Activated CD8-positive, alpha-beta memory T cell treated with anti-CD3 and anti-CD28 coated beads for 24 hours (primary cell): Measurements from ENCODE around the gene ADAP1.
"Not testable (repeated sequence)": the region's sequence is repeated elsewhere in the genome, so short reads cannot be mapped to it uniquely, and the experiment has no call there.

Experiments
- DNase-seq: peaks from one replicate; pipeline ENCODE4 v3.0.0-alpha.2; 2020

ADAP1 gene

GRCh38 chr7:974172-974571 is 19.7 kb upstream of the ADAP1 start:
- no peak for DNase-seq

- DNase-seq: no peak
These were observed 18.8 kb upstream of the ADAP1 start for GRCh38 chr7:973312-973711.

DNA sequence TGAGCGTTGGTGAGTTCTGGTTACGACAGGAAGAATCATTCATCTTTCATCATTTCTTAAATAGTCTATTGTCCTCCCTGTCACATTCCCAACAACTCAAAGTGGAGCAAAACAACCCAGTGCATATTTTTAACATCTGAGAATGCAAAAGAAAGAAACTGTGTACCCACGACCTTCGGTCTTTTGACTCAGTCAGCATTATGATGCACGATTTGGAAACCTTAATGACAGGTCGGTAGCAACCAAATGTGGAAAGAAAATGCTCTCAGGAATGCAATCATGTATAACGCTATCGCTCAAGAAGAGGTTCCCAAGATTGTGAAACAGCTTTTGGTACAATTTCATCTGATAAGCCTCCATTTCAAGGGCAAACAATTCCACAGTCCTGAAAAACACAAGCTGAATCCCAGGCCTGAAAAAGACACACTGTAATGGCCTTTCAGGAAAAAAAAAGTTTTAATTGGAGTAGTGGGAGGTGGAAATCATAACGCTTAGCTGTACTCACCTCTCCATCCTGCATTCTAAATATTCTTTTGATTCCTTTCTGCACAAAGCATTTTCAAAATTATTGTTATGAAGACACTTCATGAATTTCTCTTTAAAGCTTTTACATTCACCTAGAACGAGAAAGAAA is 18.3 kb upstream of the ADAP1 start:
- DNase-seq: no peak

DNA sequence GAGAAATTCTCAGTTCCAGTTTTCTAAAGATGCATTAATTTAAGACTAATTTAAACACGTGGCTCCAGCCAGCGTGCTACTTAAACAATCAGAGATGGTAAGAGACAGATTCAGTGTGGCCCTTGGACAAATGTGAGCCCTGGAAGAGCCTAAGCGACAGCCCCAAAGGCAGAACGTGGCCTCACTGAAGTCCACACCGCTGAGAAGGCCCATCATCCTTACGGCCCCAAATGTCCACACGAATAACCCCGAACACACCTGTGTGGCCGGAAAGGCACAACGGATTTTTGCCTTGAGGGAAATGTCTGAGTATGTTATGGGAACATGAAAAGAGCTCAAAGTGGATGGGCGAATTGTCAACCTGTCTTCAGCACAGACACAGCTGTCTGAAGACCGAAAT is 17.6 kb upstream of the ADAP1 start:
- DNase-seq: no peak

GRCh38 chr7:970744-971143 is 16.3 kb upstream of the ADAP1 start:
- DNase-seq: no peak

DNA sequence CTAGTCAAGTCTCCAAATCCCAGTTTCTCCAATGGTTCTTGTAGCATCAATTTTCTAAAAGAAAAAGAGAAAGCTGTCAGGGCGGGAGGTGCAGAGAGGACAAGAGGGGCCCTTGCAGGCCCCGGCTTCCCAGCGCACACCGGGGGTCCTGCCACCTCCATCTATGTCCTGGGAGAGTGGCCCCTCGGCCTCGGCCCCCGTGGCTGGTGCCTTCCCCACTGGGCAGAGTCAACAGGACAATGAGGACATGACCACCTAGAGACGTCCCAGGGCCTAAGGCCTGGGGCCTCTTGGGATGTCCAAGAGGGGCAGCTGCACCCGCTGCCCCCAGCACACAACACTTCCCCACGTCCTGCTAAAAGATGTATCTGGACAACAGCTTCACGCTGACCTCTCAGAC is 14.9 kb upstream of the ADAP1 start:
- DNase-seq: no peak

- DNase-seq: no peak
These were observed 14.0 kb upstream of the ADAP1 start for GRCh38 chr7:968205-969105.

DNA sequence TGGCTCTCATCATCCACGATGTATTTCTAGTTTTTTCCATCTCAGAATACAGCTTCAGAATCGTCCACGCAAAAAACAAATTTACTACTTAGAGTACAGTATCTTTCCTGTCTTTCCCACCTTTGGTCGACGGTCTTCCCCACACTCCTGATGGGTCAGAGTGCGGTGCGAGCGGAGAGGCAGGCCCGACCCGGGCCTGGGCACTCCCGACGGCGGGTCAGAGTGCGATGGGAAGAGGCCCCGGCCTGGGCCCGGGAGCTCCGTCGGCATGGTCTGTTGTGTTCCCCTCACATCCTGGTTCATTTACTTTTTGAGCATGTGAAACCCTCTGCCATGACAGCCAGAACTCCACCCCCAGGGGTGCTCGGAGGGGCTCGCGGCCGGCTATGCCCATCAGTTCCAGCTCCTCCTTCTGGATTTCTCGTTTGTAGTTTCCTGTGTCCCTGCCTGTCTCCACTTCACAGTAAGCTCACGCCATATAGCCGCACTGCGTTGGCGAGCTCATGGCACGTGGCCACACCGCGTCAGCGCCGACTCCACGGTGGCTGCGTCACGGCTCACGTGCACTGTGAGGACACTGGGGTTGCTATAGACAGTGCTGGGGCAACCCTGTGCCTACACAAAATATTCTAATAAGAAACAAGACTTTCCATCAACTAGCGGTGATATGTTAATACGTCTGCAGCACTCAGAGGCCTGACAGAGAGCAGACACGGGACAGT is 13.0 kb upstream of the ADAP1 start:
- no peak for DNase-seq

GRCh38 chr7:966291-967069 is 12.0 kb upstream of the ADAP1 start:
- no peak for DNase-seq

DNA sequence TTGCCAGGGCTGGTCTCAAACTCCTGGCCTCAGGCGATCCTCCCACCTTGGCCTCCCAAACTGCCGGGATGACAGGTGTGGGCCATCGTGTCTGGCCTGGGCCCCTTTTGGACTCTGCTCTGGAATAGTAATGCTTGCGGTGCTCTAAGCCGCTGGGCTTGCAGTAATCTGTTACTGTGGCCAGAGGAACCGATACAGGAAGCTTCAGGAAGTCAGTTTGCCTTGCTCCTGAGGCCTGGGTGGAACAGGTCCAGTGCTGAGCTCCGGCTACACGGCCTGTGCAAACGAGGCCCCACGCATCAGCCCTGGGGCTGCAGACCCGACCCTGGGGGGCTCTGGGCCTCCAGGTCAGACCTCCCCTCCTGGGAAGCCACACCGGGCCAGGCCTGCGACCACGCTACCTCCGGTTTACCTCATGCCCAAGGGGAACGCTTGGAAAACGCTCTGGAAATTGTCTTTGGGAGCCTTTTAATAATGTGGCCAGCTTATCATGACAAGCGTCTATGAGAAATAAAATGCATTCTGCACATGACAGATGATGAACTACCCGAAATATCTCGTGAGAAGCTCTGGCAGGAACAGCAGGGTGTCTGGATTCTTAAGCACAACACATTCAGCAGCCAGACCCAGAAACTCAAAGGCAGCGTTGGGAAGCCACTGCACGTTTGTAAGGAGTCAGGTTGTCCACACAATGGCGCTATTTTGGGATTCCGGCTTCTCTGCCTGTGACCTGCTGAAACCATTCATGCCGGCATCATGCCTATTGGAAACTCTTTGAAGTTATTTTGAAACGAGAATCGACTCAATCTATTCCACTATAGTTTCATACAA is 10.1 kb upstream of the ADAP1 start:
- DNase-seq: no peak

- DNase-seq: no peak
These were observed 9.0 kb upstream of the ADAP1 start for GRCh38 chr7:963236-964078.

GRCh38 chr7:962401-963081 is 8.1 kb upstream of the ADAP1 start:
- no peak for DNase-seq

GRCh38 chr7:961546-962400 is 7.3 kb upstream of the ADAP1 start:
- DNase-seq: no peak

GRCh38 chr7:960972-961371 is 6.5 kb upstream of the ADAP1 start:
- not testable (repeated sequence) for DNase-seq

DNA sequence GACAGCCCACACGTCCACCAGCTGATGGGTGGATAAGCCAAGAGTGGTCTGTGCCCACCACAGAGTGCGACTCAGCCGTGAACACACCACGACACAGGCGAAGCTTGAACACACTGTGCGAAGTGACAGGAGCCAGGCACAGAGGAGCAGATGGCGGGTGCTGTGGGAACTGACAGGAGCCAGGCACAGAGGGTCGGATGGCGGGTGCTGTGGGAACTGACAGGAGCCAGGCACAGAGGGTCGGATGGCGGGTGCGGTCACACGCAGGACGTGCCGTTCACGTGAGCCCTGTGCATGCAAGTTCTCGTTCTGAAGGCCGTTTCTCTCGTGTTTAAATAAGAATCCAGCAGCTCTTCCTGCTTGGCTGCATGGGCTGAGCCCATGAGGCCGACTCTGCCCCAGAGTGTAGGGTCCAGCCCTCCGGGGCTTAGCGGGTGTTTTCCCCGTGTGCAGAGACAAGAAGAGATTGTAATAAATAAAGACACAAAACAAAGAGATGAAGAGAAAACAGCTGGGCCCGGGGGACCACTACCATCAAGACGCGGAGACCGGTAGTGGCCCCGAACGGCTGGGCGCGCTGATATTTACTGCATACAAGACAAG is 5.9 kb upstream of the ADAP1 start:
- no peak for DNase-seq

- not testable (repeated sequence) for DNase-seq
These were observed 5.3 kb upstream of the ADAP1 start for GRCh38 chr7:959740-960139.

DNA sequence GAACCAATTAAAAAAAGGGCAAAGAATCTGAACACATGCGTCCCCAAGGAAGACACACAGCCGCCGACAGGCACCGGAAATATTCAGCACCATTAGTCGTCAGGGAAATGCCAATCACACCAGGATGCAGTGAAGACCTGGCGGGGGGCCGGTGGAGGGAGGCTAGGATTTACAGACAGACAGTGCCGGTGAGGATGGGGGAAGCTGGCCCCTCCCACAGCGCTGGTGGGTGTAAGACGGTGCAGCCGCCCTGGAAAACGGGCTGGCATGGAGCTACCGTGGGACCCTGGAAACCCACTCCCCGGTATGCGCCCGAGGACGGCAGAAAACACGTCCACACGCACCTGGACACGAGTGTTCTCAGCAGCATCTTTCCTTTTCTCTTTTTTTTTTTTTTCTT is 4.8 kb upstream of the ADAP1 start:
- DNase-seq: no peak

DNA sequence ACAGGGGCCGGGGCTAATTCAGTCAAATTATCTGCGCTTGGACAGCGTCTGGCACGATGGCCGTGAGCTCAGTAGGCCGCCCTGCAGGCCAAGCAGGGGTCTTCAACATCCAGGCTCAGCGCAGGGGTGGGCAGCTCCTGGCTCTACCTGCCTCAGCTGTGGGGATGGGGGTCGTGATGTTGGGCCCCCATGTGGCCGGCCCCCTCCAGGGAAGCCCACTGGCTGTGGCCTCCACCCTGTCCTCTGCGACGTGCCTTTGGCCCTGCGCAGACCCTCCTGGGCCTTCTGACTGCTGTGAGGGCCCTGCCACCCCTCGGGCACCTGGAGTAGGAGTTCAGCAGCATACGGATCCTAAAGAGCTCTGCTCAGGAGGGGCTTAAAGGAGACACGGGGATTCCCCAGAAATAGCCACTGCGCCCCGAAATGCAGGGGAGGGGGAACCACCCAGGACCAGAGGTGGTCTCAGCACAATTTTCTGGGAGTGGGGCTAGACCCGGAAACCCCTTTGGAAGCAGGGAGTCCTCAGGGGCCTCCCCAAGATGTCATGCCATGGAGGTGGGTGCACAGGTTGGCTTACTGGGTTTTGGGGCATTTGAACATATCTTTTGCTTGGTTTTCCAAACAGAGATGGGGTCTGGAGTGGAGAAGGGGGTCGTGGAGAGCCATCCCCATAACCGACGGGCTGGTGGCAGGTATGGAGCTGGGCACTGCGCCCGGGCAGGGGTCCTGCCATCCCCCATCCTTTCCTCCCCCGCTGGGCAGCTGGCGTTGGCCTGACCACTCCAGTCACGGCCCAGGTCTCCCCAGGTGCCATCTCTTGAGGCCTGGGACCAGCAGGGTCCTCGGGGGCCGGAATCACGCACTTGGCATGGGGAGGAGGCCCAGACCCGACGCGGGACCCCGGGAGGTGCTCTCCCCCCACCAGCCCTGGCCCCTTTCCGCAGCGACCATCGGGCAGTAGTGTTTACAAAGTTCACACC is 4.0 kb upstream of the ADAP1 start:
- no peak for DNase-seq
